ENCODE data around the gene HYAL4. TPM values are rescaled to one million over a fixed set of nuclear protein-coding genes. Genes with fewer than 3 reads are reported as not detected.

The HYAL4 gene
- polyA plus RNA-seq, 1 donor from 2014 or later, result not detected

- H3K79me2 ChIP-seq (replicated peaks; ENCODE audit: insufficient read depth, low read length), result no peaks in the 10 kb centered on the region
- H3F3A ChIP-seq (ENCODE audit: insufficient read depth, low read length, poor library complexity, severe bottlenecking), result no peaks in the 10 kb centered on the region
- no peak overlapping the region for H3K4me3 ChIP-seq (ENCODE audit: low read length)
- TF ChIP-seq MXI1 (conservative IDR thresholded peaks at IDR 0.05; ENCODE audit: poor library complexity, severe bottlenecking) (no peak), EZH2 (IDR thresholded peaks at IDR 0.05; ENCODE audit: borderline replicate concordance, insufficient read depth, low read length, poor library complexity, severe bottlenecking) (no peak), EP300 (conservative IDR thresholded peaks at IDR 0.05; ENCODE audit: poor library complexity, severe bottlenecking) (no peak), SMC3 (conservative IDR thresholded peaks at IDR 0.05; ENCODE audit: poor library complexity) (no peak), TAF1 (IDR thresholded peaks at IDR 0.05; ENCODE audit: low read depth) (no peak), POLR2AphosphoS5 (IDR thresholded peaks at IDR 0.05) (no peak), CTCF (IDR thresholded peaks at IDR 0.05; ENCODE audit: poor library complexity, severe bottlenecking) (no peak), REST (IDR thresholded peaks at IDR 0.05; ENCODE audit: borderline replicate concordance) (no peak), RAD21 (conservative IDR thresholded peaks at IDR 0.05) (no peak)
- no peak overlapping the region for H2AFZ ChIP-seq (ENCODE audit: low read depth, low read length)
- H3K27ac ChIP-seq (ENCODE audit: low read length), result no peak overlapping the region
- no peak overlapping the region for H3K4me2 ChIP-seq (ENCODE audit: low read length)
- H3K36me3 ChIP-seq (ENCODE audit: insufficient read depth, low read length), result no peaks in the 10 kb centered on the region
- no peaks in the 10 kb centered on the region for H3K9me3 ChIP-seq (ENCODE audit: low read length)
- H4K20me1 ChIP-seq (ENCODE audit: insufficient read depth), result no peaks in the 10 kb centered on the region
- no peaks in the 10 kb centered on the region for H3K27me3 ChIP-seq (ENCODE audit: insufficient read depth, low read depth, low read length)
- H3K9ac ChIP-seq (ENCODE audit: low read length), result no peak overlapping the region
- no peaks in the 10 kb centered on the region for H3K9me2 ChIP-seq (ENCODE audit: insufficient read depth, low read length)
These were observed 23.6 kb upstream of the HYAL4 start for GRCh38 chr7:123821320-123821719.

- no peak for TF ChIP-seq RAD21 (conservative IDR thresholded peaks at IDR 0.05)
- TF ChIP-seq TAF1 (IDR thresholded peaks at IDR 0.05; ENCODE audit: low read depth), result no peak
- no peak for TF ChIP-seq EP300 (conservative IDR thresholded peaks at IDR 0.05; ENCODE audit: poor library complexity, severe bottlenecking)
- TF ChIP-seq SMC3 (conservative IDR thresholded peaks at IDR 0.05; ENCODE audit: poor library complexity), result no peak
- TF ChIP-seq EZH2 (IDR thresholded peaks at IDR 0.05; ENCODE audit: borderline replicate concordance, insufficient read depth, low read length, poor library complexity, severe bottlenecking), result no peak
- TF ChIP-seq POLR2AphosphoS5 (IDR thresholded peaks at IDR 0.05), result no peak
- TF ChIP-seq CTCF (IDR thresholded peaks at IDR 0.05; ENCODE audit: poor library complexity, severe bottlenecking), result no peak
- no peak for TF ChIP-seq REST (IDR thresholded peaks at IDR 0.05; ENCODE audit: borderline replicate concordance)
- no peak for TF ChIP-seq MXI1 (conservative IDR thresholded peaks at IDR 0.05; ENCODE audit: poor library complexity, severe bottlenecking)
- H3K36me3 ChIP-seq (ENCODE audit: insufficient read depth, low read length), result no peaks in the 10 kb centered on the region
These were observed 20.8 kb upstream of the HYAL4 start for GRCh38 chr7:123823898-123824753.

More at GRCh38 chr7:123823898-123824753, 20.8 kb upstream of the HYAL4 start:
- Histone ChIP-seq H3K4me3 (ENCODE audit: low read length) (no peak overlapping the region), H3K79me2 (replicated peaks; ENCODE audit: insufficient read depth, low read length) (no peaks in the 10 kb centered on the region), H3K27ac (ENCODE audit: low read length) (no peak overlapping the region), H3K27me3 (ENCODE audit: insufficient read depth, low read depth, low read length) (no peaks in the 10 kb centered on the region), H3K9me3 (ENCODE audit: low read length) (no peaks in the 10 kb centered on the region), H3K4me2 (ENCODE audit: low read length) (no peak overlapping the region), H3K9ac (ENCODE audit: low read length) (no peak overlapping the region), H4K20me1 (ENCODE audit: insufficient read depth) (no peaks in the 10 kb centered on the region), H2AFZ (ENCODE audit: low read depth, low read length) (no peak overlapping the region), H3F3A (ENCODE audit: insufficient read depth, low read length, poor library complexity, severe bottlenecking) (no peaks in the 10 kb centered on the region), H3K9me2 (ENCODE audit: insufficient read depth, low read length) (no peaks in the 10 kb centered on the region)
